ENCODE data around the gene MOB3B.

The MOB3B gene

GRCh38 chr9:27529316-27530278, at the start of gene MOB3B:
Gene MOB3B (minus strand): TSS chr9:27529814. CDS start chr9:27455550, 74,264 bp downstream.
- DNase-seq: peak; percentile 18 to 71 (median 60)

GRCh38 chr9:27573634-27574590, 44.3 kb upstream of the MOB3B start:
- peak; percentile 87 to 98 (median 96) for DNase-seq

- peak in 5 of 6 experiments; percentile 71 to 97 (median 86) for DNase-seq
Measured at GRCh38 chr9:27572918-27573633, 43.5 kb upstream of the MOB3B start, which contains the start of gene C9orf72. Gene C9orf72 (minus strand): TSS chr9:27573481. CDS start chr9:27567120, 6,361 bp downstream.

- peak in 5 of 6 experiments; percentile 51 to 83 (median 60) for DNase-seq
Measured at GRCh38 chr9:27572566-27572917, 42.9 kb upstream of the MOB3B start.

GRCh38 chr9:27572061-27572460, 42.4 kb upstream of the MOB3B start:
- DNase-seq: no peak

GRCh38 chr9:27571011-27571410, 41.4 kb upstream of the MOB3B start:
- no peak for DNase-seq

GRCh38 chr9:27569406-27569805, 39.8 kb upstream of the MOB3B start:
- DNase-seq: no peak

- no peak for DNase-seq
Measured at GRCh38 chr9:27566118-27566517, 36.5 kb upstream of the MOB3B start.

GRCh38 chr9:27565696-27566095, 36.1 kb upstream of the MOB3B start:
- no peak for DNase-seq

- peak in 3 of 6 experiments; percentile 5 to 6 (median 6) for DNase-seq
Measured at GRCh38 chr9:27564670-27565069, 35.1 kb upstream of the MOB3B start.

- no peak for DNase-seq
Measured at GRCh38 chr9:27563738-27564430, 34.3 kb upstream of the MOB3B start.

- DNase-seq: no peak
Measured at GRCh38 chr9:27561685-27562084, 32.1 kb upstream of the MOB3B start.

GRCh38 chr9:27560457-27560856, 30.8 kb upstream of the MOB3B start:
- DNase-seq: no peak

- DNase-seq: no peak
Measured at GRCh38 chr9:27558307-27558706, 28.7 kb upstream of the MOB3B start.

- no peak for DNase-seq
Measured at GRCh38 chr9:27556470-27556869, 26.9 kb upstream of the MOB3B start.

- no peak for DNase-seq
Measured at GRCh38 chr9:27554712-27555111, 25.1 kb upstream of the MOB3B start.

- no peak for DNase-seq
Measured at GRCh38 chr9:27549196-27549755, 19.7 kb upstream of the MOB3B start.

- no peak for DNase-seq
Measured at GRCh38 chr9:27548055-27548741, 18.6 kb upstream of the MOB3B start.

- no peak for DNase-seq
Measured at GRCh38 chr9:27545471-27545870, 15.9 kb upstream of the MOB3B start.

GRCh38 chr9:27542508-27542907, 12.9 kb upstream of the MOB3B start:
- no peak for DNase-seq

- no peak for DNase-seq
Measured at GRCh38 chr9:27541740-27542139, 12.1 kb upstream of the MOB3B start.
